ENCODE measurements around the gene CD200R1.

- TF ChIP-seq CTCF (conservative IDR thresholded peaks at IDR 0.05) = no peak
- no peak for TF ChIP-seq EZH2 (IDR thresholded peaks at IDR 0.05; ENCODE audit: low read depth)
Observed at GRCh38 chr3:112881891-112882290, 93.0 kb downstream of the CD200R1 start.
